HepG2 (cell line): ENCODE results near the gene INO80B. TPM values are rescaled to one million over a fixed set of nuclear protein-coding genes. Genes with fewer than 3 reads are reported as not detected.
A peak's percentile ranks its signal among the peaks of the same experiment; 100 is the strongest.

Experiments used
- ATAC-seq: fragments of 200-7000 bp; cut with Tn5 transposase; 3 replicates; pipeline ENCODE4 v1.9.1; 2020; ENCODE audit warnings: mild to moderate bottlenecking, moderate library complexity
- BruUV-seq: library from RNA; stranded (reverse); fragments of 400-500 nt; replicated peaks from 2 replicates; lab custom pipeline; 2021; lab: Mats Ljungman, UMichigan
- CTCF ChIA-PET: fragments of 300-600 bp; formaldehyde crosslinking; extraction: SDS; loops from one replicate; lab custom pipeline; 2021; ENCODE audit warnings: low total read pairs, inconsistent platforms, low intra/inter-chr PET ratio; lab: Yijun Ruan, JAX
- POLR2A ChIA-PET: fragments of 350-600 bp; sonication (Branson Sonifier 250); formaldehyde crosslinking; loops from one replicate; lab custom pipeline; 2020; ENCODE audit warnings: antibody characterized with exemption, inconsistent platforms; lab: Yijun Ruan, JAX
- DNase-seq: peaks from one replicate; pipeline ENCODE4 v3.0.0-alpha.2; 2015; ENCODE audit warnings: low spot score
- FAIRE-seq: peaks from 3 replicates; lab custom pipeline; 2011; peaks lifted over from hg19 to GRCh38; lab: Jason Lieb, UNC
- H2AFZ ChIP-seq: one replicate; pipeline ENCODE4 v1.6.1; 2011; ENCODE audit warnings: low read length, inconsistent platforms
- H3K27ac ChIP-seq: fragments of 300-600 bp; 3 replicates; pipeline ENCODE4 v1.8.0; 2011; ENCODE audit warnings: mixed run types, mild to moderate bottlenecking, mixed read lengths, low read length, inconsistent platforms; ENCODE audit not compliant: insufficient read depth; ENCODE audit errors: extremely low read length
- H3K27me3 ChIP-seq, 2 experiments: fragments of 200-600 bp in 1 of 2; 2 replicates in 1 of 2; 3 replicates in 1 of 2; pipeline versions ENCODE4 v1.6.0 to v1.8.0; 2011; ENCODE audit warnings: low read length in 2 of 2, mild to moderate bottlenecking in 2 of 2, moderate library complexity in 2 of 2, inconsistent platforms in 1 of 2; ENCODE audit not compliant: insufficient read depth in 2 of 2, control insufficient read depth in 1 of 2
- H3K36me3 ChIP-seq, 2 experiments: fragments of 200-600 bp in 1 of 2; replicated peaks in 1 of 2; 2 replicates in 1 of 2; 3 replicates in 1 of 2; pipeline versions ENCODE4 v1.5.1 to v1.8.0; 2011; ENCODE audit warnings: low read length in 2 of 2, inconsistent platforms in 1 of 2; ENCODE audit not compliant: insufficient read depth in 2 of 2, control insufficient read depth in 1 of 2
- H3K4me1 ChIP-seq: 2 replicates; pipeline ENCODE4 v1.5.1; 2012; ENCODE audit warnings: low read length, inconsistent platforms; ENCODE audit not compliant: insufficient read depth
- H3K4me2 ChIP-seq: 2 replicates; pipeline ENCODE4 v1.6.0; 2011; ENCODE audit warnings: low read depth, low read length, inconsistent platforms
- H3K4me3 ChIP-seq, 3 experiments: fragments of 200-600 bp in 1 of 3; sonication (generic), shearing (Covaris generic) in 1 of 3; replicated peaks in 1 of 3; 2 replicates each; pipeline ENCODE4 v1.5.1; 2011 to 2016; ENCODE audit warnings: low read length in 3 of 3, inconsistent platforms in 2 of 3, low read depth in 2 of 3, mild to moderate bottlenecking in 2 of 3, control low read depth in 1 of 3, mixed read lengths in 1 of 3; ENCODE audit not compliant: insufficient read depth in 1 of 3
- H3K79me2 ChIP-seq: one replicate; pipeline ENCODE4 v1.6.1; 2011; ENCODE audit warnings: low read length, inconsistent platforms; ENCODE audit not compliant: insufficient read depth
- H3K9ac ChIP-seq: 2 replicates; pipeline ENCODE4 v1.6.0; 2011; ENCODE audit warnings: mild to moderate bottlenecking, low read depth, low read length, inconsistent platforms; ENCODE audit not compliant: insufficient read depth
- H3K9me3 ChIP-seq: 2 replicates; pipeline ENCODE4 v1.5.1; 2012; ENCODE audit warnings: mild to moderate bottlenecking, low read length
- H4K20me1 ChIP-seq: 2 replicates; pipeline ENCODE4 v1.6.0; 2011; ENCODE audit warnings: inconsistent platforms, mild to moderate bottlenecking, low read length, moderate library complexity; ENCODE audit not compliant: insufficient read depth
- CBFB ChIP-seq: sonication (generic); formaldehyde crosslinking; IDR thresholded peaks from 2 replicates; pipeline ENCODE4 v1.4.0; 2020; ENCODE audit warnings: missing genetic modification reagents
- FOXA1 ChIP-seq, 2 experiments: fragments of 450-650 bp in 1 of 2; sonication (generic) in 1 of 2; formaldehyde crosslinking in 1 of 2; IDR thresholded peaks; 2 replicates each; pipeline versions ENCODE4 v1.4.0 to v1.6.1; 2016 to 2020; ENCODE audit warnings: missing genetic modification reagents in 1 of 2
- HIVEP1 ChIP-seq: sonication (generic); formaldehyde crosslinking; IDR thresholded peaks from 2 replicates; pipeline ENCODE4 v1.4.0; 2020; ENCODE audit warnings: mild to moderate bottlenecking, missing genetic modification reagents
- NR1H2 ChIP-seq: sonication (generic); formaldehyde crosslinking; IDR thresholded peaks from 2 replicates; pipeline ENCODE4 v1.8.1; 2022; ENCODE audit warnings: low read depth, missing genetic modification reagents, borderline replicate concordance
- SAFB2 ChIP-seq: sonication (generic); formaldehyde crosslinking; IDR thresholded peaks from 2 replicates; pipeline ENCODE4 v1.5.1; 2020; ENCODE audit warnings: missing genetic modification reagents, low read depth, mild to moderate bottlenecking, borderline replicate concordance
- SMC3 ChIP-seq: IDR thresholded peaks from 2 replicates; pipeline ENCODE4 v1.6.1; 2011; ENCODE audit warnings: low read length, improper control_type of control experiment
- TBX2 ChIP-seq: sonication (generic); formaldehyde crosslinking; IDR thresholded peaks from 2 replicates; pipeline ENCODE4 v1.5.0; 2020; ENCODE audit warnings: missing genetic modification reagents, mild to moderate bottlenecking, borderline replicate concordance
- YEATS2 ChIP-seq: sonication (generic); formaldehyde crosslinking; IDR thresholded peaks from 2 replicates; pipeline ENCODE4 v1.4.0; 2020; ENCODE audit warnings: missing genetic modification reagents, borderline replicate concordance
- ZBTB38 ChIP-seq: sonication (generic); formaldehyde crosslinking; IDR thresholded peaks from 2 replicates; pipeline ENCODE4 v1.5.1; 2020; ENCODE audit warnings: mild to moderate bottlenecking, missing genetic modification reagents
- ZNF274 ChIP-seq: sonication (generic); formaldehyde crosslinking; IDR thresholded peaks from 2 replicates; pipeline ENCODE4 v1.5.1; 2020; ENCODE audit warnings: mild to moderate bottlenecking, missing genetic modification reagents
- ZNF556 ChIP-seq: sonication (generic); formaldehyde crosslinking; IDR thresholded peaks from 2 replicates; pipeline ENCODE4 v1.4.0; 2020; ENCODE audit warnings: mild to moderate bottlenecking, missing genetic modification reagents, borderline replicate concordance
- ZNF83 ChIP-seq: sonication (generic); formaldehyde crosslinking; IDR thresholded peaks from 2 replicates; pipeline ENCODE4 v1.4.0; 2020; ENCODE audit warnings: missing genetic modification reagents, mild to moderate bottlenecking, borderline replicate concordance
- WGBS: methylation state at CpG from one replicate; pipeline ENCODE4 v1.1.6; 2017; ENCODE audit warnings: low lambda C conversion rate; 5-methylcytosine and 5-hydroxymethylcytosine counted together
- in situ Hi-C: cut with HindIII; loops from 2 replicates; pipeline ENCODE4 v1.10.0; 2017; ENCODE audit warnings: low pct_unique_long_range_greater_than_20kb; ENCODE audit not compliant: extremely low pct_ligation_motif_present
- intact Hi-C: fragments of 100-400 bp; cut with micrococcal nuclease; formaldehyde crosslinking; loops from one replicate; pipeline ENCODE4 v1.10.0; 2022; ENCODE audit not compliant: unreplicated experiment
- polyA plus RNA-seq, 8 experiments: library from polyadenylated mRNA; depleted of rRNA in 3 of 8; stranded (reverse) in 7 of 8; unstranded in 1 of 8; fragments of >200 nt; fragmentation: Illumina TruSeq in 4 of 8; extraction: Trizol in 4 of 8; gene quantifications; 2 replicates each; pipeline versions ENCODE4 v1.2.1 to v1.2.3, GENCODE V29; 2011 to 2016; ENCODE audit warnings: low read depth in 4 of 8, missing spikeins in 1 of 8, mixed read lengths in 1 of 8; ENCODE audit not compliant: insufficient read depth in 1 of 8
- total RNA-seq, 5 experiments: library from RNA; depleted of rRNA; stranded (reverse); fragments of >200 nt; fragmentation: Illumina TruSeq; extraction: Trizol; gene quantifications; 2 replicates each; pipeline ENCODE4 v1.2.3, GENCODE V29; 2016; ENCODE audit warnings: low read depth in 1 of 5
- TF ChIP-seq, protein P1 (sequence below): sonication (generic); formaldehyde crosslinking; conservative IDR thresholded peaks from 2 replicates; pipeline ENCODE4 v1.5.0; 2020; ENCODE audit warnings: missing genetic modification reagents
- TF ChIP-seq, protein P2 (sequence below): sonication (generic); formaldehyde crosslinking; conservative IDR thresholded peaks from 2 replicates; pipeline ENCODE4 v1.4.0; 2020; ENCODE audit warnings: missing genetic modification reagents

INO80B gene
- total and polyA plus RNA-seq, 2 of the 13 experiments (the other 11 are each of a cell fraction or from before 2014, with no cell fraction given), result 6.2 to 14.5 TPM

DNA sequence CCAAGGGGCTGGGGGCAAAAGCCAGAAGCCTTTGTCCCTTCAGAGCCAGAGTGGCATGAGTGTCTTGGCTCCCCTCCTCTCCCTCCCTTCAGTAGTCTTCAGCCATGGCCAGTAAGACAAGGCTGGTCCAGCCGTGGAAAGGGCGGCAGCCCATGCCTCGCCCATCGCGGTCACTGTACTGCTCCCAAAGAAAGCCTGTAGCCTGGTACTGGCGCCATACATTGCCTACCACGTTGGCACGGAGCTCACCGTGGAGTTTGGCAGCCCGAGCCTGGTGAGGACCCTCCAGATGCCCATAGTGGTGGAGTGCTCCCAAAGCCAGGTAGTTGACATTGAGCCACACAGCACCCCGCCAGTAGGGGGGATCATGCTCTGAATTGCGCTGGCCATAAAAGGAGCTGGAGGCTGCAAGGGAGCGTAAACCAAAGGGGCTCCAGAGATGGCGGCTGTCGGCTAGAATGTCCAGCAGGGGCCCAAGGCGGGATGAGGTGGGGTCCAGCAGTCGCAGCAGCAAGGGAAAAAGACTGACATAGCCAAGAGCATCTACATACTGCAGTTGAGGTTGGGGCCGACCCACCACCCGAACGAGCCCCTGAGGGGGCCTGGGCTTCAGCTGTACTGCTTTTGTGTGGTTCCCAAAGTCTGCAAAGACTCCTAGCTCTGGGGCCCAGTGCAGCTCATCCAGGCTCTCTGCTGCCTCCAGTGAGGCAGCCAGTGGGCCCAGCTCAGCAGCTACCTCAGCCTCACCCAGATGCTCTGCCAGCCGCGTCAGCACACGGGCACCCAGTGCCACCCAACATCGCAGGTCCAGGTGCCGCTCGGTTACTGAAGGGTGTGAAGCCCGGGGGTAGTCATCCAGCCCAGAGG lies 6.5 kb downstream of the INO80B start:
- peaks cover 41% of the 10 kb centered on the region for H3K79me2 ChIP-seq
- no peak overlapping the region for H3K4me3 ChIP-seq
- peak; percentile 51 for DNase-seq
- H3K27me3 ChIP-seq, result no peaks in the 10 kb centered on the region; a peak in 1 of 5 replicates
- POLR2A ChIA-PET, result interaction anchor here (0.7 to 12.4 kb wide), 11 partner anchors 10 to 68 kb away, joined by 3 to 342 read pairs (median 6); partner anchors contain the start of genes AUP1, CCDC142, HTRA2 and MRPL53
- CTCF ChIA-PET, result interaction anchor here (0.8 to 1.4 kb wide), 2 partner anchors 71 to 126 kb away, joined by 4 to 5 read pairs; no protein-coding TSS in a partner anchor
- H3K9ac ChIP-seq, result no peak overlapping the region
- peaks cover 35% of the 10 kb centered on the region for H3K4me1 ChIP-seq
- intact Hi-C loops (no loop called here), in situ Hi-C loops (no loop called here)
- peaks cover 4% of the 10 kb centered on the region; the same call in 1 of the 2 replicates for H4K20me1 ChIP-seq
- no peaks in the 10 kb centered on the region for H3K9me3 ChIP-seq
- peaks cover 1 to 24% of the 10 kb centered on the region in 2 experiments for H3K36me3 ChIP-seq
- no peak for ATAC-seq
- 98% methylated on average over 14 of the region's 27 CpGs for whole genome bisulfite sequencing
- no peak overlapping the region for H2AFZ ChIP-seq
- FAIRE-seq, result no peak
- no TSS peak for BruUV-seq
- no peak overlapping the region for H3K27ac ChIP-seq
- no peak overlapping the region for H3K4me2 ChIP-seq
- no peak for TF ChIP-seq FOXA1 (IDR thresholded peaks at IDR 0.05)
- TF ChIP-seq FOXA1 (CRISPR knock-in tag; IDR thresholded peaks at IDR 0.05), result peak; percentile 71
- peak; percentile 81 for TF ChIP-seq ZBTB38
- TF ChIP-seq HIVEP1 (CRISPR knock-in tag), result peak; percentile 32; the same call in 1 of the 2 replicates
- TF ChIP-seq, protein P1, sequence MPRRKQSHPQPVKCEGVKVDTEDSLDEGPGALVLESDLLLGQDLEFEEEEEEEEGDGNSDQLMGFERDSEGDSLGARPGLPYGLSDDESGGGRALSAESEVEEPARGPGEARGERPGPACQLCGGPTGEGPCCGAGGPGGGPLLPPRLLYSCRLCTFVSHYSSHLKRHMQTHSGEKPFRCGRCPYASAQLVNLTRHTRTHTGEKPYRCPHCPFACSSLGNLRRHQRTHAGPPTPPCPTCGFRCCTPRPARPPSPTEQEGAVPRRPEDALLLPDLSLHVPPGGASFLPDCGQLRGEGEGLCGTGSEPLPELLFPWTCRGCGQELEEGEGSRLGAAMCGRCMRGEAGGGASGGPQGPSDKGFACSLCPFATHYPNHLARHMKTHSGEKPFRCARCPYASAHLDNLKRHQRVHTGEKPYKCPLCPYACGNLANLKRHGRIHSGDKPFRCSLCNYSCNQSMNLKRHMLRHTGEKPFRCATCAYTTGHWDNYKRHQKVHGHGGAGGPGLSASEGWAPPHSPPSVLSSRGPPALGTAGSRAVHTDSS (CRISPR knock-in tag), result no peak
- no peak for TF ChIP-seq NR1H2 (CRISPR knock-in tag)
- TF ChIP-seq ZNF274 (CRISPR knock-in tag), result 0 out of 2 replicates have a peak, but pooled peaks have one; percentile 25
- 0 out of 2 replicates have a peak, but pooled peaks have one; percentile 25 for TF ChIP-seq YEATS2 (CRISPR knock-in tag)
- no peak for TF ChIP-seq CBFB (CRISPR knock-in tag)
- peak; percentile 34; the same call in 1 of the 2 replicates for TF ChIP-seq SAFB2 (CRISPR knock-in tag)
- TF ChIP-seq, protein P2, sequence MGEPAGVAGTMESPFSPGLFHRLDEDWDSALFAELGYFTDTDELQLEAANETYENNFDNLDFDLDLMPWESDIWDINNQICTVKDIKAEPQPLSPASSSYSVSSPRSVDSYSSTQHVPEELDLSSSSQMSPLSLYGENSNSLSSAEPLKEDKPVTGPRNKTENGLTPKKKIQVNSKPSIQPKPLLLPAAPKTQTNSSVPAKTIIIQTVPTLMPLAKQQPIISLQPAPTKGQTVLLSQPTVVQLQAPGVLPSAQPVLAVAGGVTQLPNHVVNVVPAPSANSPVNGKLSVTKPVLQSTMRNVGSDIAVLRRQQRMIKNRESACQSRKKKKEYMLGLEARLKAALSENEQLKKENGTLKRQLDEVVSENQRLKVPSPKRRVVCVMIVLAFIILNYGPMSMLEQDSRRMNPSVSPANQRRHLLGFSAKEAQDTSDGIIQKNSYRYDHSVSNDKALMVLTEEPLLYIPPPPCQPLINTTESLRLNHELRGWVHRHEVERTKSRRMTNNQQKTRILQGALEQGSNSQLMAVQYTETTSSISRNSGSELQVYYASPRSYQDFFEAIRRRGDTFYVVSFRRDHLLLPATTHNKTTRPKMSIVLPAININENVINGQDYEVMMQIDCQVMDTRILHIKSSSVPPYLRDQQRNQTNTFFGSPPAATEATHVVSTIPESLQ (CRISPR knock-in tag), result no peak
- 0 out of 2 replicates have a peak, but pooled peaks have one; percentile 41 for TF ChIP-seq ZNF83 (CRISPR knock-in tag)
- 0 out of 2 replicates have a peak, but pooled peaks have one; percentile 3 for TF ChIP-seq TBX2 (CRISPR knock-in tag)
- peak; percentile 15; the same call in 1 of the 2 replicates for TF ChIP-seq SMC3
- TF ChIP-seq ZNF556 (CRISPR knock-in tag), result no peak
